HG03378 (cell line): Measurements from ENCODE around the gene PMM2.

Experiments used
- ATAC-seq: cut with Tn5 transposase; IDR thresholded peaks from one replicate; pipeline ENCODE4 v1.9.1; 2021; ENCODE audit warnings: mild to moderate bottlenecking, moderate library complexity; ENCODE audit not compliant: unreplicated experiment

PMM2 gene

DNA sequence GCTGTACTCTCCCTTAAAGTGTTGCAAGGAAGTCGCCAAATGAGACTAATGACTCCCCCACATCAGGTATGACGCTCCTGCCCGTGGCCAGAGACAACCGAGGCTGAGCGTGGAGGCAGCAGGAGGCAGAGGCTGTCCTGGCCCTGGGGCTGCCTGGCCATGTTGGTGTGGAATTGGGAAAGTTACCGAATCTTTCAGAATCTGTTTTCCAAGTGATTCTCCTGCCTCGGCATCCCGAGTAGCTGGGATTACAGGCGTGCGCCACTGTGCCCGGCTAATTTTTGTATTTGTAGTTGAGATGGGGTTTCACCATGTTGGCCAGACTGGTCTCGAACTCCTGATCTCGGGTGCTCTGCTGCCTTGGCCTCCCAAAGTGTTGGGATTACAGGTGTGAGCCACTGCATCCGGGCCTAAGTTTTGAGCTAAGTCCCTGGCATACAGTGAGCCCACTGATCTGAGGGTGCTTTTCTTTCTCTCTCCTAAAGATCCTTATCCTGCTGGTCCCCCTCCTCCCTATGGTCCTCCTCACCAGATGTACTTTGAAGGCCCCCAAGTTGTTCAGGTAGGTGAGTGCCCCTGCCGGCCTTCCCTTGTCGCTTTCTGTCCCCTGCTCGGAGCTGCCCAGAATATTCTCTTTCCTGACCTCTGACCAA, 85.2 kb downstream of the PMM2 start:
- ATAC-seq: no peak

GRCh38 chr16:8885674-8886592, 88.3 kb downstream of the PMM2 start:
- no peak for ATAC-seq

DNA sequence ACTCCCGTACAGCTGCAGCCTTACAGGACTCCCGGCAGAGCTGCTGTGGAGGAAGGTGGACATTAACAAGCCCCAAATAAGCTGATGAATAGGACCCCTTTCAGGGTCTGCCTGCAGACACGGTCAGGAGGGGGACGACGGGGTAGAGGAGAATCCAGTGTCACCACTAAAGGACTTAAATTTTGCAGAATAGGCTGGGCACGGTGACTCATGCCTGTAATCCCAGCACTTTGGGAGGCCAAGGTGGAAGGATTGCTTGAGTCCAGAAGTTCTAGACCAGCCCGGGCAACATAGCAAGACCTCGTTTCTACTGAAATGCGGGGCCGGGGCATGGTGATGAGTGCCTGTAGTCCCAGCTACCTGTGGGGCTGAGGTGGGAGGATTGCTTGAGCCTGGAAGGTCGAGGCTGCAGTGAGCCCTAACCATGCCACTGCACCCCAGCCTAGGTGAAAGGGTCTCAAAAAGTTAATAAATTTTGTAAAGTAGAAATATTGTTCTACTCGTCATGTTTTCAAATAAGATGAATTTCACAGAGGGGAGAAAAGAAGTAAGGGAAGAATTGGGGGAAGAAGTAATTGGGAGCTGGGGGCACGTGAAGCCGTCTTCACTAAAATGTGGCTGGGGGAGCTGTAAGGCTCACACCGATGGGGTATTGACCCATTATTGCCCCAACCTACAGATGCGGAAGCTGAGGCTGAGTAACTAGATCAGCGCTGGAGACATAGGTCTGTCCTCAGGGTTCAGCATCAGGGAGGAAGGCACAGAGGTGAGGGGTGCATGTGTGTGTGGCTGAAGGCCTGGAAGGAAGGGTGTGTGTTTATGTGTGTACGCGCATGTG, 89.2 kb downstream of the PMM2 start:
- no peak for ATAC-seq

GRCh38 chr16:8887431-8887765, 89.8 kb downstream of the PMM2 start:
- ATAC-seq: no peak

DNA sequence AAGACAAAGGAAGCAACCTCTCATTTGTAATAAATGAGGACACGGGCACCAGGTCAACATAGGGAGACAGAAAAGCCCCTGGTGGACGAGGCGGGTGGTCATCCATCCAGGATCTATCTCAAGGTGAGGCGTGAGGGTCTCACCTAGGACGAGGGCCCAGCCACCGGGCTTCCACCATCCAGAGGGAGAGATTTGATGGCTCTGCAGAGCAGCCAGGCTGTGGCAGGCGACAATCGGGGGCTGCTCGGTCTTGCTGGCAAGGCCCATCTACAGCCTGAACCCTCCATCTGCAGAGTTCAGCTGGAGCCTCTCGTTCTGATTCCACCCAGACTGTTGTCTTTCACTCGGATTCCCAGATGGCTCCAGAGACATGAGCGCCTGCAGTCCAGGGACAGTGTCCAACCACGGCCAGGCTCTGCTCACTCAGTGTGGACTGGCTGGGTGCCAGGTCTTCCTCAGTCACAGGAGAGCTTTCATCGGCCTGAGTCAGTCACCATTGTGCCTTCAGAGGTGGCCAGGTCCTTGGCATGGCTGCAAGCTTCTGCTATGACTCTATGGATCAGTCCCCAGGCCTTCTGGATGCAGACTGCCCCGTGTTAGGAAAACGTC, 90.4 kb downstream of the PMM2 start:
- no peak for ATAC-seq

- no peak for ATAC-seq
These were observed 91.6 kb downstream of the PMM2 start for GRCh38 chr16:8888951-8889892.

GRCh38 chr16:8889893-8890548, 92.4 kb downstream of the PMM2 start:
- ATAC-seq: no peak

- ATAC-seq: no peak
These were observed 92.9 kb downstream of the PMM2 start for GRCh38 chr16:8890549-8890921.

- ATAC-seq: peak; percentile 16
These were observed 94.5 kb downstream of the PMM2 start for GRCh38 chr16:8892101-8892575.

DNA sequence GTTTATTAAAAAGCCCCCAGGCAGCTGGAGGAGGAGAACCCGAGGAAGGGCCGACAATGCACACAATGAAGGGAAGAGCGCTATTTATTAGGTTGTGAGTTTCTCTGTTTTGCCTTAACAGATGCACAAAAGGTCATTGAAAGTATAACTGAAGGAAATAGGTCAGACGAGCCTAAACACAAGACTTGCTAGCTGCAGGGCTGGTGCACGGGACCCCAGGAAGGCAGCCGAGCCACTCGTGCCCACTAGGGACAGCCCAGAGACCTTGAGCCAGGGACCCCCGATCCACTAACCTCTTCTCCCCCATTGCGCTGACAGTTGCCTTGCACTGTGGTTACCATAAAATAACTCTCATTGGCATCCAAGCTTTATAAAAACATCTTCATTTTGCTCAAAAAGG, 95.8 kb downstream of the PMM2 start:
- ATAC-seq: no peak

DNA sequence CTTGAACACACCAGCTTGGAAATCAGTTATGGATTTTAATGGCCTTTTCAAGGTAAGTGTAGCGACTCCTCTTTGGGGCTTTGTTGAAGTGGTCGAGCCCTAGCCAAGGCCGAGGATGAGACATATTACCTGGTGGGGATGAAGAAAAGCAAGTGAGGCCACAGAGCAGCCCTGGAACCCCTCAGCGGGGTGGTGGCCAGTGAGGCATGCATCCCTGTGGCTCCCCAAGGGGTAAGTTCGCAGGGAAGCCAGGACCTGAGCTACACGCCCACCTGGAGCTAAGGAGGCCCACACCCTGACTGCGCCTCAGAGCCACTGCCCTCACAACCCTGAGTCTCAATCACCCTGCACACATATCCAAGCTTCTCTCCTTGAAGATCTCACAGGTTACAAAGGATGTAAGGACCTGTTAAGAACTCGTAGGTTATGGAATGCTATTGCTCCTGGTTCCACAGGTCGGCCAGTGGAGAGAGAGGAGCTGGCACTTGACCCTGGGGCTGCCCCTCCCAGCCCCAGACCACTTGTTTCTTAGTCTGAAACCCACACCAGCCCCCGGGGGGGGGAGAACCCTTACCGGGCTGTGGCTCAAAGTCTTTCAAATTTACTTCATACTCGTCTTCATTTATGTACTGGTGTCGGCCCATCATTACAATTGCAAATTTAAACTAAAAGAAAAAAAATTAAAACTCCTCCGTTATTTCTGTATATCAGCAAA, 96.5 kb downstream of the PMM2 start:
- no peak for ATAC-seq

DNA sequence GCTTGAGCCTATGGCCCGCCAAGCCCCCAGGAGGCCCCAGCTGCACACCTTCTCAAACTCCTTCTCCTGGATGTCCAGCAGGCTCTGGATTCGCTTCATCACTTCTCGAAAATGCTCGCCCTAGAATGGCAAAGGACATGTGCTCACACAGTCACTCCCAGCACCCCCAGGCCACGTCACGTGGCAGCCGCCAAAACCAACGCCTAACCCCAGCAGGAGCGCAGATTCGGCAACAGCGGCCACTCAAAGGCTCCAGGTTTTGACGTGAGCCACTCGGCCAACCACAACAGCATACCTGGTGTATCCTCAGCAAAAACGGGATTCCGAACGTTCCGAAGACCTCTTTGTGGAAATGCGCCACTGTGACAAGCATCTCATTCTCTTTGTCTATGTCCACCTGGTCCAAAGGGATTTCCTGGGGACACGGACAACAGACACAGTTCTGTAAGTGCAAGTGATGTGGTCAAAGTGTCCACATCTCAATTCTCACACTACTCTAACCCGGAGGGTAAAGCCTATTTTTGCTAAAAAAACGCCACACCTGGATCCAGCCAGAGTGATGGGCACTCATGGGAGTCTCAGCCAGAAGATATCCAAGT, 97.2 kb downstream of the PMM2 start:
- ATAC-seq: no peak

- no peak for ATAC-seq
These were observed 101.2 kb downstream of the PMM2 start for GRCh38 chr16:8898660-8899318.
